K562 (cell line): ENCODE results near the gene COL21A1. TPM values are rescaled to one million over a fixed set of nuclear protein-coding genes. Genes with fewer than 3 reads are reported as not detected.

ENCODE experiments used
- ATAC-seq: fragments of 200-7000 bp; cut with Tn5 transposase; 3 replicates; pipeline ENCODE4 v1.9.1; 2020; ENCODE audit warnings: moderate library complexity
- BruUV-seq: library from RNA; stranded (reverse); fragments of 400-500 nt; replicated peaks from 2 replicates; lab custom pipeline; 2021; lab: Mats Ljungman, UMichigan
- CTCF ChIA-PET: fragments of 300-600 bp; formaldehyde crosslinking; extraction: SDS; loops from one replicate; lab custom pipeline; 2021; ENCODE audit warnings: low intra/inter-chr PET ratio; lab: Yijun Ruan, JAX
- POLR2A ChIA-PET: fragments of 300-600, 350-650 bp; sonication (Branson Sonifier 250); formaldehyde crosslinking; extraction: SDS; loops from one replicate; lab custom pipeline; 2021; ENCODE audit warnings: antibody characterized with exemption, inconsistent platforms; lab: Yijun Ruan, JAX
- DNase-seq, 4 experiments: peaks; one replicate each; pipeline versions ENCODE4 v3.0.0 to v3.0.0-alpha.2; 2011 to 2018; ENCODE audit warnings: low spot score in 3 of 4, mixed read lengths in 3 of 4; ENCODE audit errors: extremely low read depth in 1 of 4
- FAIRE-seq: peaks from 2 replicates; lab custom pipeline; 2011; peaks lifted over from hg19 to GRCh38; lab: Jason Lieb, UNC
- H2AFZ ChIP-seq: 2 replicates; pipeline ENCODE4 v1.6.0; 2011; ENCODE audit warnings: low read depth, low read length, control low read depth, inconsistent platforms
- H3K27ac ChIP-seq: fragments of 200-600 bp; 3 replicates; pipeline ENCODE4 v1.8.0; 2011; ENCODE audit warnings: low read depth, mild to moderate bottlenecking, control low read depth, inconsistent platforms, low read length, moderate library complexity, mixed read lengths; ENCODE audit errors: extremely low read depth
- H3K27me3 ChIP-seq, 2 experiments: fragments of 300-600 bp in 1 of 2; 2 replicates in 1 of 2; 3 replicates in 1 of 2; pipeline versions ENCODE4 v1.6.0 to v1.8.0; 2011; ENCODE audit warnings: inconsistent platforms in 2 of 2, low read length in 2 of 2, mild to moderate bottlenecking in 1 of 2, mixed read lengths in 1 of 2, moderate library complexity in 1 of 2; ENCODE audit not compliant: control insufficient read depth in 2 of 2, insufficient read depth in 2 of 2
- H3K36me3 ChIP-seq: fragments of 300-600 bp; 3 replicates; pipeline ENCODE4 v1.8.0; 2011; ENCODE audit warnings: mild to moderate bottlenecking, low read length, inconsistent platforms; ENCODE audit not compliant: control insufficient read depth, insufficient read depth
- H3K4me1 ChIP-seq, 2 experiments: fragments of 200-600 bp in 1 of 2; replicated peaks in 1 of 2; 2 replicates in 1 of 2; 3 replicates in 1 of 2; pipeline versions ENCODE4 v1.5.1 to v1.8.0; 2011; ENCODE audit warnings: inconsistent platforms in 2 of 2, low read length in 2 of 2, mild to moderate bottlenecking in 1 of 2, mixed read lengths in 1 of 2, moderate library complexity in 1 of 2; ENCODE audit not compliant: control insufficient read depth in 2 of 2, insufficient read depth in 2 of 2
- H3K4me2 ChIP-seq: 2 replicates; pipeline ENCODE4 v1.6.1; 2011; ENCODE audit warnings: low read length, control low read depth, inconsistent platforms, mixed read lengths; ENCODE audit not compliant: insufficient read depth
- H3K4me3 ChIP-seq: fragments of 200-600 bp; sonication (generic), shearing (Covaris generic); 2 replicates; pipeline ENCODE4 v1.5.1; 2016; ENCODE audit warnings: control low read depth, inconsistent platforms
- H3K79me2 ChIP-seq: fragments of 200-600 bp; 3 replicates; pipeline ENCODE4 v1.8.0; 2011; ENCODE audit warnings: low read length, inconsistent platforms; ENCODE audit not compliant: control insufficient read depth, insufficient read depth
- H3K9ac ChIP-seq, 2 experiments: 2 replicates each; pipeline versions ENCODE4 v1.6.0 to v1.6.1; 2011; ENCODE audit warnings: low read depth in 2 of 2, low read length in 2 of 2, control low read depth in 1 of 2, inconsistent platforms in 1 of 2, mild to moderate bottlenecking in 1 of 2, mixed read lengths in 1 of 2; ENCODE audit not compliant: insufficient read depth in 1 of 2
- H3K9me1 ChIP-seq: one replicate; pipeline ENCODE4 v1.6.0; 2011; ENCODE audit warnings: inconsistent platforms, mild to moderate bottlenecking, low read length, moderate library complexity; ENCODE audit not compliant: control insufficient read depth, insufficient read depth
- H3K9me3 ChIP-seq: replicated peaks from 2 replicates; pipeline ENCODE4 v1.5.1; 2011; ENCODE audit warnings: low read depth, low read length, inconsistent platforms; ENCODE audit not compliant: control insufficient read depth, insufficient read depth
- H4K20me1 ChIP-seq: replicated peaks from 2 replicates; pipeline ENCODE4 v1.6.1; 2011; ENCODE audit warnings: low read length, inconsistent platforms, mixed read lengths; ENCODE audit not compliant: control insufficient read depth, insufficient read depth
- ARID3B ChIP-seq: fragments of 250-450 bp; sonication (Bioruptor Pico); IDR thresholded peaks from 2 replicates; pipeline ENCODE4 v1.4.0; 2020; ENCODE audit warnings: borderline replicate concordance
- CTBP1 ChIP-seq: fragments of 450-650 bp; IDR thresholded peaks from 2 replicates; pipeline ENCODE4 v1.6.1; 2016; ENCODE audit warnings: borderline replicate concordance
- FOXA3 ChIP-seq, 2 experiments: fragments of 450-650 bp in 1 of 2; sonication (generic) in 1 of 2; formaldehyde crosslinking; IDR thresholded peaks in 1 of 2; conservative IDR thresholded peaks in 1 of 2; 2 replicates each; pipeline versions ENCODE4 v1.4.0 to v1.8.0; 2020 to 2022; ENCODE audit warnings: mild to moderate bottlenecking in 2 of 2, missing genetic modification reagents in 1 of 2
- HDAC1 ChIP-seq, 2 experiments: fragments of 450-650 bp; IDR thresholded peaks; 2 replicates each; pipeline ENCODE4 v1.6.1; 2016 to 2017; ENCODE audit warnings: inconsistent platforms in 1 of 2, mild to moderate bottlenecking in 1 of 2, moderate library complexity in 1 of 2
- HDGF ChIP-seq: fragments of 450-650 bp; IDR thresholded peaks from 2 replicates; pipeline ENCODE4 v1.6.1; 2016
- MBD2 ChIP-seq: sonication (generic); IDR thresholded peaks from 2 replicates; pipeline ENCODE4 v1.6.1; 2016; ENCODE audit warnings: low read depth, borderline replicate concordance
- MCM5 ChIP-seq: fragments of 450-650 bp; IDR thresholded peaks from 2 replicates; pipeline ENCODE4 v1.6.1; 2016; ENCODE audit warnings: low read depth
- NRF1 ChIP-seq, 2 experiments: fragments of 450-650 bp; IDR thresholded peaks in 1 of 2; conservative IDR thresholded peaks in 1 of 2; 2 replicates each; pipeline ENCODE4 v1.6.1; 2014; ENCODE audit warnings: mild to moderate bottlenecking in 2 of 2
- PHF8 ChIP-seq: fragments of 200-600 bp; sonication (generic); IDR thresholded peaks from 2 replicates; pipeline ENCODE4 v1.6.1; 2012; ENCODE audit warnings: mixed run types, mild to moderate bottlenecking, inconsistent platforms, low read length, moderate library complexity, borderline replicate concordance
- SAP30 ChIP-seq: fragments of 200-600 bp; sonication (generic); IDR thresholded peaks from 2 replicates; pipeline ENCODE4 v1.6.1; 2012; ENCODE audit warnings: borderline replicate concordance, low read depth, mild to moderate bottlenecking, moderate library complexity, low read length, control low read depth, inconsistent platforms; ENCODE audit not compliant: insufficient read depth, poor library complexity, severe bottlenecking
- TAL1 ChIP-seq: fragments of 450-650 bp; IDR thresholded peaks from 2 replicates; pipeline ENCODE4 v1.6.1; 2016; ENCODE audit warnings: mild to moderate bottlenecking
- TBL1XR1 ChIP-seq, 2 experiments: IDR thresholded peaks; 2 replicates each; pipeline ENCODE4 v1.6.1; 2012; ENCODE audit warnings: improper control_type of control experiment in 2 of 2, low read length in 2 of 2, mild to moderate bottlenecking in 1 of 2
- ZFP30 ChIP-seq: fragments of 250-450 bp; sonication (Bioruptor Pico); IDR thresholded peaks from 2 replicates; pipeline ENCODE4 v1.8.0; 2022; ENCODE audit warnings: moderate library complexity, mild to moderate bottlenecking, inconsistent platforms, borderline replicate concordance
- ZNF347 ChIP-seq: fragments of 450-650 bp; formaldehyde crosslinking; IDR thresholded peaks from 2 replicates; pipeline ENCODE4 v1.4.0; 2020; ENCODE audit warnings: low read depth, mild to moderate bottlenecking, moderate library complexity
- ZNF408 ChIP-seq: fragments of 250-450 bp; sonication (Bioruptor Pico); IDR thresholded peaks from 2 replicates; pipeline ENCODE4 v1.4.0; 2020; ENCODE audit warnings: low read depth, mild to moderate bottlenecking, moderate library complexity
- in situ Hi-C: fragments of 300-500 bp; cut with MboI; formaldehyde crosslinking; loops from 4 replicates; pipeline ENCODE4 v1.15.0; 2018; ENCODE audit warnings: inconsistent platforms, mixed read lengths
- intact Hi-C: fragments of 100-400 bp; cut with micrococcal nuclease; formaldehyde crosslinking; loops from 2 replicates; pipeline ENCODE4 v1.14.2; 2022
- polyA plus RNA-seq, 8 experiments: library from polyadenylated mRNA; depleted of rRNA in 4 of 8; stranded (reverse) in 5 of 8; unstranded in 3 of 8; fragments of >200 nt; fragmentation: Nextera tagmentation in 2 of 8; fragmentation: Illumina TruSeq in 1 of 8; extraction: Ambion mirVana in 2 of 8; extraction: Trizol in 1 of 8; gene quantifications; 2 replicates each; pipeline versions ENCODE4 v1.2.1 to v1.2.3, GENCODE V29; 2011 to 2014; ENCODE audit warnings: inconsistent platforms in 1 of 8, missing spikeins in 1 of 8
- total RNA-seq, 7 experiments: library from RNA; depleted of rRNA in 6 of 7; stranded (reverse); fragments of >200 nt in 6 of 7; fragmentation: Illumina TruSeq in 2 of 7; extraction: Trizol in 2 of 7; gene quantifications; 2 replicates each; pipeline versions ENCODE4 v1.2.1 to v1.2.3, GENCODE V29; 2011 to 2021; ENCODE audit warnings: low replicate concordance in 1 of 7
- TF ChIP-seq, protein P1 (sequence below), 2 experiments: fragments of 250-450 bp in 1 of 2; fragments of 450-650 bp in 1 of 2; sonication (Bioruptor Pico) in 1 of 2; IDR thresholded peaks; 2 replicates each; pipeline versions ENCODE4 v1.6.1 to v1.8.0; 2016 to 2021; ENCODE audit warnings: mild to moderate bottlenecking in 2 of 2, moderate library complexity in 2 of 2, missing compliant biosample characterization in 1 of 2, missing genetic modification characterization in 1 of 2
- TF ChIP-seq, protein P2 (sequence below): fragments of 250-450 bp; sonication (Bioruptor Pico); IDR thresholded peaks from 2 replicates; pipeline ENCODE4 v1.9.0; 2021; ENCODE audit warnings: mild to moderate bottlenecking, inconsistent platforms
- TF ChIP-seq, protein P3 (sequence below): fragments of 250-450 bp; sonication (Bioruptor Pico); IDR thresholded peaks from 2 replicates; pipeline ENCODE4 v1.8.0; 2022; ENCODE audit warnings: moderate library complexity, mild to moderate bottlenecking, inconsistent platforms

COL21A1 gene
- total and polyA plus RNA-seq, 9 of the 15 experiments (the other 6 are each of a cell fraction or from before 2014, with no cell fraction given): 0.03 to 0.76 (median 0.25) TPM

- TF ChIP-seq PHF8 (no peak), TAL1 (no peak), HDGF (no peak), ZNF347 (CRISPR knock-in tag) (no peak), CTBP1 (no peak)
- TF ChIP-seq, protein P1, sequence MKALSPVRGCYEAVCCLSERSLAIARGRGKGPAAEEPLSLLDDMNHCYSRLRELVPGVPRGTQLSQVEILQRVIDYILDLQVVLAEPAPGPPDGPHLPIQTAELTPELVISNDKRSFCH (CRISPR knock-in tag; IDR thresholded peaks at IDR 0.05): no peak
- TF ChIP-seq, protein P1 (tag; IDR thresholded peaks at IDR 0.05): no peak
Observed at GRCh38 chr6:56223995-56224394, 23.4 kb downstream of the COL21A1 start (continued).

DNA sequence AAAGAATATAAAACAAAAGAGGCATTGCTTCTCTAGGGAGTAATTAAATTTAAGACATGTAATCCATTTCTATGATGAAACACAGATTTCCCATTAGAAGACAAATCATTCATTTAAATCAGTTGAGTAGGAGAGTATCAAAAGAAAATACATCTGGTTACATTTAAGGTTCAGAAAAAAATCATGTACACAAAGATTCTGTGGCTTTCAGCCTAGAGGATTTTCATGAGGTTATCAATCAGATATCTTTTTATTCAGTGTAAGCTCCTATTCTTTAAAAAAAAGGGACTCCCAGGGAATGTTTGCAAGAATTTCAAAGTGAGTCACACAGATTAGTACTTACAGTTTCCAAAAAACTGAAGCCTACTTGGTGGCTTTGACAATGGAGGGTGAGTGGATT, 24.9 kb downstream of the COL21A1 start:
- H3K9me1 ChIP-seq: no peaks in the 10 kb centered on the region
- H3K27me3 ChIP-seq: no peaks in the 10 kb centered on the region
- no TSS peak for BruUV-seq
- H3K9me3 ChIP-seq: no peaks in the 10 kb centered on the region
- intact Hi-C loops (no loop called here), in situ Hi-C loops (no loop called here)
- H3K27ac ChIP-seq: no peak overlapping the region
- no peaks in the 10 kb centered on the region for H4K20me1 ChIP-seq
- H3K9ac ChIP-seq: no peak overlapping the region
- no peaks in the 10 kb centered on the region for H3K4me1 ChIP-seq
- H3K36me3 ChIP-seq: no peaks in the 10 kb centered on the region
- DNase-seq: no peak
- ChIA-PET POLR2A (no interaction called here), CTCF (no interaction called here)
- no peak for FAIRE-seq
- ATAC-seq: no peak
- no peak overlapping the region for H2AFZ ChIP-seq
- no peaks in the 10 kb centered on the region for H3K79me2 ChIP-seq
- H3K4me3 ChIP-seq: no peak overlapping the region
- no peak overlapping the region for H3K4me2 ChIP-seq
- no peak for TF ChIP-seq ZFP30 (CRISPR knock-in tag)
- TF ChIP-seq HDAC1 (IDR thresholded peaks at IDR 0.05): no peak
- TF ChIP-seq FOXA3 (CRISPR knock-in tag; conservative IDR thresholded peaks at IDR 0.05 in 1 of 2, IDR thresholded peaks at IDR 0.05 in 1 of 2): no peak
- TF ChIP-seq MBD2: no peak
- TF ChIP-seq NRF1 (conservative IDR thresholded peaks at IDR 0.05 in 1 of 2, IDR thresholded peaks at IDR 0.05 in 1 of 2): no peak
- TF ChIP-seq SAP30: no peak
- TF ChIP-seq TBL1XR1 (IDR thresholded peaks at IDR 0.05; ENCODE audit: low read length in 2 of 2): no peak
- no peak for TF ChIP-seq ZNF408 (CRISPR knock-in tag)
- TF ChIP-seq MCM5: no peak
- TF ChIP-seq, protein P2, sequence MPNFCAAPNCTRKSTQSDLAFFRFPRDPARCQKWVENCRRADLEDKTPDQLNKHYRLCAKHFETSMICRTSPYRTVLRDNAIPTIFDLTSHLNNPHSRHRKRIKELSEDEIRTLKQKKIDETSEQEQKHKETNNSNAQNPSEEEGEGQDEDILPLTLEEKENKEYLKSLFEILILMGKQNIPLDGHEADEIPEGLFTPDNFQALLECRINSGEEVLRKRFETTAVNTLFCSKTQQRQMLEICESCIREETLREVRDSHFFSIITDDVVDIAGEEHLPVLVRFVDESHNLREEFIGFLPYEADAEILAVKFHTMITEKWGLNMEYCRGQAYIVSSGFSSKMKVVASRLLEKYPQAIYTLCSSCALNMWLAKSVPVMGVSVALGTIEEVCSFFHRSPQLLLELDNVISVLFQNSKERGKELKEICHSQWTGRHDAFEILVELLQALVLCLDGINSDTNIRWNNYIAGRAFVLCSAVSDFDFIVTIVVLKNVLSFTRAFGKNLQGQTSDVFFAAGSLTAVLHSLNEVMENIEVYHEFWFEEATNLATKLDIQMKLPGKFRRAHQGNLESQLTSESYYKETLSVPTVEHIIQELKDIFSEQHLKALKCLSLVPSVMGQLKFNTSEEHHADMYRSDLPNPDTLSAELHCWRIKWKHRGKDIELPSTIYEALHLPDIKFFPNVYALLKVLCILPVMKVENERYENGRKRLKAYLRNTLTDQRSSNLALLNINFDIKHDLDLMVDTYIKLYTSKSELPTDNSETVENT (CRISPR knock-in tag): no peak
- TF ChIP-seq ARID3B: no peak
- TF ChIP-seq, protein P3, sequence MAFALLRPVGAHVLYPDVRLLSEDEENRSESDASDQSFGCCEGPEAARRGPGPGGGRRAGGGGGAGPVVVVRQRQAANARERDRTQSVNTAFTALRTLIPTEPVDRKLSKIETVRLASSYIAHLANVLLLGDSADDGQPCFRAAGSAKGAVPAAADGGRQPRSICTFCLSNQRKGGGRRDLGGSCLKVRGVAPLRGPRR (CRISPR knock-in tag): no peak
